CD4-positive, CD25-positive, alpha-beta regulatory T cell (primary cell): ENCODE measurements around the gene KLRD1. TPM values are rescaled to one million over a fixed set of nuclear protein-coding genes. Genes with fewer than 3 reads are reported as not detected.
"Not testable (repeated sequence)": the region's sequence is repeated elsewhere in the genome, so short reads cannot be mapped to it uniquely, and the experiment has no call there.

ENCODE experiments used
- ATAC-seq, 2 donors: fragments of 150-1000 bp; cut with Tn5 transposase; one replicate each; pipeline ENCODE4 v1.10.0; 2021; ENCODE audit warnings: low read depth in 2 of 2, moderate number of reproducible peaks in 2 of 2, moderate library complexity in 1 of 2
- DNase-seq, 3 donors: peaks; one replicate each; pipeline versions ENCODE4 v3.0.0 to v3.0.0-alpha.2; 2012 to 2022; ENCODE audit warnings: mixed read lengths in 1 of 3
- H3K27ac ChIP-seq: one replicate; pipeline ENCODE4 v1.7.0; 2013; ENCODE audit warnings: mild to moderate bottlenecking, low read length; ENCODE audit not compliant: insufficient read depth, poor library complexity, severe bottlenecking
- H3K27me3 ChIP-seq: one replicate; pipeline ENCODE4 v1.7.0; 2013; ENCODE audit warnings: low read length; ENCODE audit not compliant: control insufficient read depth, insufficient read depth
- H3K36me3 ChIP-seq: one replicate; pipeline ENCODE4 v1.7.0; 2013; ENCODE audit warnings: mild to moderate bottlenecking, low read length, moderate library complexity; ENCODE audit not compliant: control insufficient read depth, insufficient read depth
- H3K4me1 ChIP-seq: 2 replicates; pipeline ENCODE4 v1.7.0; 2013; ENCODE audit warnings: mild to moderate bottlenecking, low read length; ENCODE audit not compliant: insufficient read depth, control insufficient read depth, poor library complexity, severe bottlenecking
- H3K4me3 ChIP-seq: one replicate; pipeline ENCODE4 v1.7.0; 2013; ENCODE audit warnings: low read depth, mild to moderate bottlenecking, low read length, moderate library complexity
- H3K9me3 ChIP-seq, 2 experiments: 1 replicate in 1 of 2; 2 replicates in 1 of 2; pipeline ENCODE4 v1.7.0; 2013; ENCODE audit warnings: low read length in 2 of 2, mild to moderate bottlenecking in 1 of 2, moderate library complexity in 1 of 2; ENCODE audit not compliant: control insufficient read depth in 2 of 2
- H3K27ac Mint-ChIP-seq, 3 donors: one replicate each; pipeline ENCODE4 v1.8.0; 2020 to 2022; ENCODE audit warnings: mild to moderate bottlenecking in 3 of 3, mixed read lengths in 3 of 3, moderate library complexity in 2 of 3
- H3K27me3 Mint-ChIP-seq: one replicate; pipeline ENCODE4 v1.8.0; 2022; ENCODE audit warnings: mild to moderate bottlenecking, mixed read lengths
- H3K36me3 Mint-ChIP-seq: one replicate; pipeline ENCODE4 v1.8.0; 2020; ENCODE audit warnings: mixed read lengths
- H3K4me1 Mint-ChIP-seq, 4 donors: one replicate each; pipeline ENCODE4 v1.8.0; 2020 to 2022; ENCODE audit warnings: mixed read lengths in 4 of 4, mild to moderate bottlenecking in 1 of 4
- H3K4me3 Mint-ChIP-seq, 4 donors: one replicate each; pipeline ENCODE4 v1.8.0; 2020 to 2022; ENCODE audit warnings: mild to moderate bottlenecking in 4 of 4, mixed read lengths in 4 of 4, moderate library complexity in 3 of 4
- H3K9me3 Mint-ChIP-seq, 7 donors: one replicate each; pipeline ENCODE4 v1.8.0; 2020 to 2022; ENCODE audit warnings: mixed read lengths in 7 of 7, mild to moderate bottlenecking in 3 of 7, moderate library complexity in 2 of 7
- polyA plus RNA-seq, 4 donors: library from polyadenylated mRNA; unstranded; fragments of 300-500 nt; fragmentation: Illumina TruSeq; gene quantifications; one replicate each; pipeline ENCODE4 v1.2.3, GENCODE V29; 2021
- total RNA-seq: library from RNA; stranded (reverse); gene quantifications from one replicate; pipeline ENCODE4 v1.2.3, GENCODE V29; 2022

Gene KLRD1
- total and polyA plus RNA-seq, 5 donors from 2014 or later: 0.01 to 1.9 (median 0.20) TPM

DNA sequence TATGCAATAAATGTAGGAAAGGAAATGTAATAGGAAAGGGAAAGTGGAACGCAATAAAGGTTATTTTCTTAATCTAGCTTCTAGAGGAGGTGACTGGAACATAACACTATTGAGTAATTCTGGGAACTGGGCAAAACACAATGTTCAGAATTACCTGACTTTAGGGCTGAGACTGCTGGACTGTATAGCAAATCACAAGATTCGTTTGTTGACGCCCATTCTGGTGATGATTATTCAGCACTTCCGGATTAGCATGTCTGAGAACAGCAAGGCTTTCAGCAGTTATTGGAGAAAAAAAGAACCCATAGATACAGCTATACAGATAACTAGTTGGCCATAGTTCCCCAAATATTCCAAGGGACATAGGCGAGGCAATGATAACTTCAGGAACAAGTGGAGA lies 2.3 kb upstream of the KLRD1 start:
- no peak overlapping the region for H3K27ac ChIP-seq
- ATAC-seq: no peak
- no peaks in the 10 kb centered on the region for H3K4me1 Mint-ChIP-seq

GRCh38 chr12:10310926-10311720 lies 3.5 kb downstream of the KLRD1 start:
- H3K36me3 Mint-ChIP-seq: no peaks in the 10 kb centered on the region
- Histone ChIP-seq H3K4me1 (no peaks in the 10 kb centered on the region), H3K27me3 (no peaks in the 10 kb centered on the region), H3K4me3 (no peak overlapping the region), H3K36me3 (no peaks in the 10 kb centered on the region), H3K9me3 (no peaks in the 10 kb centered on the region), H3K27ac (no peak overlapping the region)
- ATAC-seq (no peak), DNase-seq (peak in 1 of 3 donors; percentile 26)
- no peak overlapping the region for H3K4me3 Mint-ChIP-seq
- H3K4me1 Mint-ChIP-seq: no peaks in the 10 kb centered on the region
- no peak overlapping the region for H3K27ac Mint-ChIP-seq
- no peaks in the 10 kb centered on the region for H3K9me3 Mint-ChIP-seq
- H3K27me3 Mint-ChIP-seq: peaks cover 4% of the 10 kb centered on the region

More for the DNA sequence above, 2.3 kb upstream of the KLRD1 start:
- no peaks in the 10 kb centered on the region for H3K4me1 ChIP-seq
- H3K27ac Mint-ChIP-seq: no peak overlapping the region
- peak in 1 of 3 donors; percentile 15 for DNase-seq
- peaks cover 0 to 4% of the 10 kb centered on the region in 2 experiments for H3K9me3 ChIP-seq
- H3K36me3 Mint-ChIP-seq: no peaks in the 10 kb centered on the region
- H3K4me3 ChIP-seq: no peak overlapping the region
- H3K9me3 Mint-ChIP-seq: peaks cover 0 to 2% (median 0%) of the 10 kb centered on the region in 7 donors
- H3K27me3 Mint-ChIP-seq: peaks cover 5% of the 10 kb centered on the region
- no peak overlapping the region for H3K4me3 Mint-ChIP-seq
- no peaks in the 10 kb centered on the region for H3K27me3 ChIP-seq
- H3K36me3 ChIP-seq: no peaks in the 10 kb centered on the region

DNA sequence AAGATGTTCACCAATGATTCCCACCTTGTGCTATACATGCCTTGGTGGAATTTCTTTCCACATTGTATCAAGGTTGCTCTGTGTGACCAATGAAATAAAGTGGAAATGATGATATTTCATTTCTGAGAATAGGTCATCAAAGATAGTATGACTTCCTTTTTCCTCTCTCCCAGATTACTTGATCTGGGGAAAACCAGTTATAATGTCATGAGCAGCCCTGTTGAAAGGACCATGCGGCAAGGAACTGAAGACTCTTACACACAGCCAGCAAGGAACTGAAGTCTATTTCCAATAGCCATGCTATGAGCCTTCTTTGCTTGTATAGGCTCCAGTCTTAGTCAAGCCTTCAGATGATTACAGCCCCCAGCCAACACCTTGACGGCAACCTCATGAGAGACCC lies 11.7 kb downstream of the KLRD1 start:
- peaks cover 23% of the 10 kb centered on the region for H3K27me3 Mint-ChIP-seq
- Histone ChIP-seq H3K9me3 (no peaks in the 10 kb centered on the region), H3K27ac (no peak overlapping the region), H3K4me3 (no peak overlapping the region), H3K27me3 (peaks cover 3% of the 10 kb centered on the region), H3K4me1 (no peaks in the 10 kb centered on the region), H3K36me3 (no peaks in the 10 kb centered on the region)
- H3K4me1 Mint-ChIP-seq: peaks cover 0 to 8% (median 6%) of the 10 kb centered on the region in 4 donors
- H3K36me3 Mint-ChIP-seq: no peaks in the 10 kb centered on the region
- no peak overlapping the region for H3K27ac Mint-ChIP-seq
- DNase-seq (no peak), ATAC-seq (no peak)
- no peak overlapping the region for H3K4me3 Mint-ChIP-seq
- peaks cover 0 to 5% (median 0%) of the 10 kb centered on the region in 7 donors for H3K9me3 Mint-ChIP-seq

- Histone ChIP-seq H3K4me3 (no peak overlapping the region), H3K27me3 (peaks cover 3% of the 10 kb centered on the region), H3K27ac (no peak overlapping the region), H3K9me3 (no peaks in the 10 kb centered on the region), H3K36me3 (no peaks in the 10 kb centered on the region), H3K4me1 (no peaks in the 10 kb centered on the region)
- no peaks in the 10 kb centered on the region for H3K36me3 Mint-ChIP-seq
- no peak overlapping the region for H3K27ac Mint-ChIP-seq
- H3K4me3 Mint-ChIP-seq: no peak overlapping the region
- peak in 1 of 3 donors; percentile 41 for DNase-seq
- peaks cover 0 to 8% (median 6%) of the 10 kb centered on the region in 4 donors for H3K4me1 Mint-ChIP-seq
- H3K9me3 Mint-ChIP-seq: peaks cover 0 to 5% (median 0%) of the 10 kb centered on the region in 7 donors
- H3K27me3 Mint-ChIP-seq: peaks cover 23% of the 10 kb centered on the region
- ATAC-seq: no peak
Observed at GRCh38 chr12:10320643-10321042, 13.0 kb downstream of the KLRD1 start.

DNA sequence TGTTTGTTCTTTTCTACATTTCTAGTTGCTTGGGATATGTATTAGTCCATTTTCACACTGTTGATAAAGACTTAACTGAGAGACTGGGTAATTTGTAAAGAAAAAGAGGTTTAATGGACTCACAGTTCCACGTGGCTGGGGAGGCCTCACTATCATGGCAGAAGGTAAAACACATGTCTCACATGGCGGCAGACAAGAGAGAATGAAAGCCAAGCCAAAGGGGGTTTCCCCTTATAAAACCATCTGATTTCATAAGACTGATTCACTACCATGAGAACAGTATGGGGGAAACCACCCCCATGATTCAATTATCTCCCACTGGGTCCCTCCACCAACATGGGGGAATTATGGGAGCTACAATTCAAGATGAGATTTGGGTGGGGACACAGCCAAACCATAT lies 21.0 kb downstream of the KLRD1 start:
- not testable (repeated sequence) for H3K36me3 Mint-ChIP-seq, H3K27ac ChIP-seq, H3K27ac Mint-ChIP-seq, H3K4me1 ChIP-seq, H3K27me3 ChIP-seq, ATAC-seq, H3K36me3 ChIP-seq, DNase-seq, H3K4me1 Mint-ChIP-seq, H3K9me3 Mint-ChIP-seq, H3K9me3 ChIP-seq, H3K4me3 ChIP-seq, H3K4me3 Mint-ChIP-seq
- H3K27me3 Mint-ChIP-seq: peaks cover 14% of the 10 kb centered on the region

GRCh38 chr12:10331642-10332239 lies 24.1 kb downstream of the KLRD1 start:
- no peak for ATAC-seq
- Mint-ChIP-seq H3K27ac (no peak overlapping the region), H3K4me3 (no peak overlapping the region)

GRCh38 chr12:10336196-10336595 lies 28.5 kb downstream of the KLRD1 start:
- H3K27me3 Mint-ChIP-seq, H3K36me3 Mint-ChIP-seq, H3K27ac ChIP-seq, ATAC-seq, DNase-seq, H3K4me3 ChIP-seq, H3K9me3 ChIP-seq, H3K27me3 ChIP-seq, H3K27ac Mint-ChIP-seq, H3K9me3 Mint-ChIP-seq, H3K4me1 ChIP-seq, H3K4me1 Mint-ChIP-seq, H3K4me3 Mint-ChIP-seq, H3K36me3 ChIP-seq: not testable (repeated sequence)

More at GRCh38 chr12:10331642-10332239, 24.1 kb downstream of the KLRD1 start:
- Histone ChIP-seq H3K4me1 (no peaks in the 10 kb centered on the region), H3K36me3 (no peaks in the 10 kb centered on the region), H3K9me3 (no peaks in the 10 kb centered on the region), H3K4me3 (no peak overlapping the region), H3K27ac (no peak overlapping the region), H3K27me3 (no peaks in the 10 kb centered on the region)
- H3K4me1 Mint-ChIP-seq: no peaks in the 10 kb centered on the region
- peak in 2 of 3 donors; percentile 9 to 22 for DNase-seq
- H3K36me3 Mint-ChIP-seq: no peaks in the 10 kb centered on the region
- H3K9me3 Mint-ChIP-seq: peaks cover 0 to 4% (median 1%) of the 10 kb centered on the region in 7 donors
- peaks cover 14% of the 10 kb centered on the region for H3K27me3 Mint-ChIP-seq

GRCh38 chr12:10338470-10338869 lies 30.8 kb downstream of the KLRD1 start:
- not testable (repeated sequence) for H3K27me3 ChIP-seq, H3K27me3 Mint-ChIP-seq, H3K36me3 Mint-ChIP-seq, H3K9me3 Mint-ChIP-seq, H3K9me3 ChIP-seq, ATAC-seq, H3K4me1 Mint-ChIP-seq, H3K36me3 ChIP-seq, H3K4me3 ChIP-seq, H3K27ac ChIP-seq, H3K4me3 Mint-ChIP-seq, H3K4me1 ChIP-seq, DNase-seq, H3K27ac Mint-ChIP-seq
